RPMI7951 (cell line): ENCODE measurements around the gene ST6GALNAC6. TPM values are rescaled to one million over a fixed set of nuclear protein-coding genes. Genes with fewer than 3 reads are reported as not detected.

Source experiments
- total RNA-seq: library from RNA; depleted of rRNA; stranded (reverse); fragments of >200 nt; shearing (Covaris generic); gene quantifications from 2 replicates; pipeline ENCODE4 v1.2.3, GENCODE V29; 2014; rRNA removed

ST6GALNAC6 gene
- total RNA-seq, 1 experiment from 2014 or later, result 15.7 TPM

Other genes with a start within 250 kb of the ST6GALNAC6 start
- gene CFAP157, start 192.6 kb downstream of the ST6GALNAC6 start, total RNA-seq, result not detected in 2 replicates
- 15.6 and 27.0 TPM in 2 replicates for gene PTRH1, start 183.9 kb downstream of the ST6GALNAC6 start, total RNA-seq
- gene TTC16, start 183.5 kb downstream of the ST6GALNAC6 start, total RNA-seq, result not detected in 2 replicates
- 4.8 and 6.6 TPM in 2 replicates for gene TOR2A, start 164.3 kb downstream of the ST6GALNAC6 start, total RNA-seq
- 0.12 and 0.29 TPM in 2 replicates for gene SH2D3C, start 120.9 kb downstream of the ST6GALNAC6 start, total RNA-seq
- gene CDK9, start 113.6 kb downstream of the ST6GALNAC6 start, total RNA-seq, result 15.6 and 20.7 TPM in 2 replicates
- gene FPGS, start 96.7 kb downstream of the ST6GALNAC6 start, total RNA-seq, result 29.7 and 38.4 TPM in 2 replicates
- gene ENG, start 44.9 kb downstream of the ST6GALNAC6 start, total RNA-seq, result 32.1 and 34.8 TPM in 2 replicates
- 57.7 and 61.9 TPM in 2 replicates for gene AK1, start 21.9 kb downstream of the ST6GALNAC6 start, total RNA-seq
- gene ST6GALNAC4, start 17.4 kb upstream of the ST6GALNAC6 start, total RNA-seq, result 10.5 and 14.0 TPM in 2 replicates
- gene PIP5KL1, start 31.2 kb upstream of the ST6GALNAC6 start, total RNA-seq, result 0.24 and 1.2 TPM in 2 replicates
- gene DPM2, start 38.3 kb upstream of the ST6GALNAC6 start, total RNA-seq, result 37.1 and 50.1 TPM in 2 replicates
- gene EEIG1, start 81.4 kb upstream of the ST6GALNAC6 start, total RNA-seq, result 2.8 and 5.4 TPM in 2 replicates
- gene NAIF1, start 167.7 kb upstream of the ST6GALNAC6 start, total RNA-seq, result 7.7 and 7.8 TPM in 2 replicates
- gene SLC25A25, start 168.6 kb upstream of the ST6GALNAC6 start, total RNA-seq, result 4.6 and 8.5 TPM in 2 replicates
- gene PTGES2, start 228.1 kb upstream of the ST6GALNAC6 start, total RNA-seq, result 28.5 and 37.2 TPM in 2 replicates
- not detected in 2 replicates for gene LCN2, start 249.8 kb upstream of the ST6GALNAC6 start, total RNA-seq